Measurements from ENCODE around the gene XYLT2. TPM values are rescaled to one million over a fixed set of nuclear protein-coding genes. Genes with fewer than 3 reads are reported as not detected.

The XYLT2 gene
- total and polyA plus RNA-seq, 2 of the 8 experiments (the other 6 are each of a cell fraction or from before 2014, with no cell fraction given): 28.0 to 29.9 TPM

- Histone ChIP-seq H3K4me1 (replicated peaks in 1 of 4; ENCODE audit: control insufficient read depth in 3 of 4, insufficient read depth in 4 of 4, low read length in 3 of 4) (peaks cover 0 to 27% (median 11%) of the 10 kb centered on the region in 4 experiments; a peak in 6 of 7 replicates), H2BK5ac (ENCODE audit: low read depth, low read length) (no peak overlapping the region), H4K5ac (ENCODE audit: insufficient read length, low read depth, low read length) (no peak overlapping the region), H3K23ac (ENCODE audit: insufficient read length) (no peak overlapping the region), H2BK120ac (replicated peaks; ENCODE audit: low read depth, low read length) (no peak overlapping the region), H3K4ac (replicated peaks; ENCODE audit: insufficient read length, low read depth, low read length) (no peak overlapping the region), H2BK15ac (ENCODE audit: low read length) (no peak overlapping the region), H3K79me2 (ENCODE audit: control insufficient read depth in 1 of 2, insufficient read depth in 2 of 2, low read length in 2 of 2) (no peaks in the 10 kb centered on the region), H2AFZ (ENCODE audit: low read length) (no peak overlapping the region), H4K20me1 (replicated peaks in 1 of 2; ENCODE audit: control insufficient read depth in 1 of 2, insufficient read depth in 2 of 2, low read length in 2 of 2) (peaks cover 9 to 22% of the 10 kb centered on the region in 2 experiments), H4K8ac (ENCODE audit: extremely low read depth, insufficient read depth, low read length) (no peak overlapping the region; the same call in 1 of the 2 replicates), H3K56ac (replicated peaks; ENCODE audit: insufficient read length, low read depth, low read length) (no peak overlapping the region), H4K91ac (replicated peaks; ENCODE audit: insufficient read length, low read length) (no peak overlapping the region), H3K79me1 (ENCODE audit: low read depth, low read length) (no peaks in the 10 kb centered on the region), H3K4me2 (ENCODE audit: insufficient read depth in 1 of 2, low read depth in 2 of 2, low read length in 2 of 2) (0 out of 4 replicates have a peak overlapping the region, but pooled peaks of 1 of the 2 experiments have one; percentile 44), H3K9me3 (ENCODE audit: insufficient read depth in 2 of 2, low read depth in 1 of 2, low read length in 1 of 2) (no peaks in the 10 kb centered on the region), H3K18ac (ENCODE audit: extremely low read depth, low read length) (no peak overlapping the region), H3K9ac (replicated peaks in 1 of 4; ENCODE audit: extremely low read depth in 1 of 4, low read depth in 3 of 4, low read length in 3 of 4) (0 out of 7 replicates have a peak overlapping the region, but pooled peaks of 1 of the 4 experiments have one; percentile 7), H2AK5ac (ENCODE audit: low read depth, low read length) (no peak overlapping the region), H3K36me3 (ENCODE audit: control insufficient read depth in 2 of 4, insufficient read depth in 4 of 4, low read length in 3 of 4) (peaks cover 12 to 32% (median 20%) of the 10 kb centered on the region in 4 experiments; a peak in 7 of 8 replicates), H2BK12ac (ENCODE audit: low read depth, low read length) (no peak overlapping the region), H3K4me3 (ENCODE audit: extremely low read depth in 1 of 4, insufficient read depth in 2 of 4, low read depth in 3 of 4, low read length in 4 of 4) (no peak overlapping the region), H3K27me3 (replicated peaks in 1 of 4; ENCODE audit: control insufficient read depth in 3 of 4, extremely low read depth in 1 of 4, insufficient read depth in 3 of 4, low read length in 3 of 4) (no peaks in the 10 kb centered on the region), H3K14ac (ENCODE audit: insufficient read length) (no peak overlapping the region), H3K23me2 (ENCODE audit: low read depth, low read length) (no peaks in the 10 kb centered on the region), H3K27ac (ENCODE audit: low read depth, low read length) (no peak overlapping the region; the same call in 1 of the 2 replicates), H2BK20ac (ENCODE audit: low read length) (no peak overlapping the region)
- FAIRE-seq: no peak
- 63% methylated on average over 9 of the region's 9 CpGs; no CpG with 5 or more reads in 1 of the 2 experiments for WGBS, 2 experiments (ENCODE audit: extremely low coverage in 1 of 2, insufficient coverage in 1 of 2, insufficient read length in 1 of 2, insufficient replicate concordance in 2 of 2, low coverage in 1 of 2, low lambda C conversion rate in 2 of 2, missing lambda C conversion rate in 1 of 2)
- CTCF ChIA-PET (ENCODE audit: partially characterized antibody): interaction anchor here (0.6 to 6.1 kb wide), 13 partner anchors 10 to 363 kb away, joined by 3 to 58 read pairs (median 4); partner anchors contain the start of gene LRRC59
- TF ChIP-seq TAF1 (IDR thresholded peaks at IDR 0.05; ENCODE audit: low read depth, low read length) (0 out of 2 replicates have a peak, but pooled peaks have one; percentile 17), POLR2A (IDR thresholded peaks at IDR 0.05; ENCODE audit: control extremely low read depth in 1 of 2, low read depth in 2 of 2, low read length in 2 of 2) (0 out of 3 replicates have a peak, but pooled peaks of 1 of the 2 experiments have one; percentile 18), JUND (IDR thresholded peaks at IDR 0.05; ENCODE audit: low read length) (peak; percentile 18; the same call in 1 of the 2 replicates), RAD21 (IDR thresholded peaks at IDR 0.05 in 1 of 2, conservative IDR thresholded peaks at IDR 0.05 in 1 of 2; ENCODE audit: low read depth in 2 of 2, low read length in 2 of 2) (peak in 1 of 2 experiments; percentile 25; a peak in 1 of 4 replicates), EZH2 (IDR thresholded peaks at IDR 0.05; ENCODE audit: low read depth, low read length, severe bottlenecking) (no peak), CTCF (IDR thresholded peaks at IDR 0.05; ENCODE audit: control extremely low read depth in 1 of 3, insufficient read depth in 1 of 3, low read depth in 1 of 3, low read length in 3 of 3) (peak in 2 of 3 experiments; percentile 15 to 16; a peak in 2 of 4 replicates), CBX5 (IDR thresholded peaks at IDR 0.05; ENCODE audit: low read depth, low read length) (no peak)
- POLR2A ChIA-PET (ENCODE audit: partially characterized antibody): interaction anchor here (0.6 to 20.2 kb wide), 6 partner anchors 15 to 134 kb away, joined by 3 to 313 read pairs (median 3); partner anchors contain the start of genes EME1, LRRC59, MRPL27 and XYLT2
- no peak for DNase-seq (ENCODE audit: low read depth in 1 of 2, low spot score in 2 of 2)
Observed at GRCh38 chr17:50364715-50365114, 18.8 kb downstream of the XYLT2 start.
